GM18517 (cell line): ENCODE results near the gene PCDHB9.
"Not testable (repeated sequence)": the region's sequence is repeated elsewhere in the genome, so short reads cannot be mapped to it uniquely, and the experiment has no call there.

Experiments used
- ATAC-seq: cut with Tn5 transposase; IDR thresholded peaks from one replicate; pipeline ENCODE4 v1.9.1; 2021; ENCODE audit warnings: mild to moderate bottlenecking, moderate library complexity; ENCODE audit not compliant: unreplicated experiment

The PCDHB9 gene

GRCh38 chr5:141186897-141187512 is at the start of gene PCDHB9:
Gene PCDHB9, plus strand, starts transcription at chr5:141187161. Its CDS starts 158 bp downstream, at chr5:141187319.
- ATAC-seq: no peak

GRCh38 chr5:141137346-141137745 is 49.6 kb upstream of the PCDHB9 start:
- ATAC-seq: not testable (repeated sequence)

GRCh38 chr5:141149812-141150211 is 37.1 kb upstream of the PCDHB9 start, which contains the start of gene PCDHB6:
Gene PCDHB6, plus strand, starts transcription at chr5:141150057. Its CDS starts 201 bp downstream, at chr5:141150258.
- ATAC-seq: no peak

- no peak for ATAC-seq
Observed at GRCh38 chr5:141150224-141150992, 36.6 kb upstream of the PCDHB9 start.

- no peak for ATAC-seq
Observed at GRCh38 chr5:141150993-141151325, 36.0 kb upstream of the PCDHB9 start.

- ATAC-seq: not testable (repeated sequence)
Observed at GRCh38 chr5:141151632-141152031, 35.3 kb upstream of the PCDHB9 start.

GRCh38 chr5:141152096-141152495 is 34.9 kb upstream of the PCDHB9 start:
- not testable (repeated sequence) for ATAC-seq

- no peak for ATAC-seq
Observed at GRCh38 chr5:141155540-141156374, 31.2 kb upstream of the PCDHB9 start.

- not testable (repeated sequence) for ATAC-seq
Observed at GRCh38 chr5:141157356-141157755, 29.6 kb upstream of the PCDHB9 start.

GRCh38 chr5:141157901-141158300 is 29.1 kb upstream of the PCDHB9 start:
- not testable (repeated sequence) for ATAC-seq

- no peak for ATAC-seq
Observed at GRCh38 chr5:141172381-141173204, 14.4 kb upstream of the PCDHB9 start, which contains the start of gene PCDHB7. Gene PCDHB7, plus strand, starts transcription at chr5:141172644. Its CDS starts 192 bp downstream, at chr5:141172836.

- not testable (repeated sequence) for ATAC-seq
Observed at GRCh38 chr5:141174291-141175104, 12.5 kb upstream of the PCDHB9 start.

- ATAC-seq: no peak
Observed at GRCh38 chr5:141175933-141176332, 11.0 kb upstream of the PCDHB9 start.

GRCh38 chr5:141177577-141178191 is 9.3 kb upstream of the PCDHB9 start, which contains the start of gene PCDHB8:
Gene PCDHB8, plus strand, starts transcription at chr5:141177790. Its CDS starts 245 bp downstream, at chr5:141178035.
- not testable (repeated sequence) for ATAC-seq

GRCh38 chr5:141179371-141179770 is 7.6 kb upstream of the PCDHB9 start:
- not testable (repeated sequence) for ATAC-seq

GRCh38 chr5:141179876-141180275 is 7.1 kb upstream of the PCDHB9 start:
- not testable (repeated sequence) for ATAC-seq

- ATAC-seq: no peak
Observed at GRCh38 chr5:141180313-141180712, 6.6 kb upstream of the PCDHB9 start.

GRCh38 chr5:141182248-141182647 is 4.7 kb upstream of the PCDHB9 start, which contains the start of gene PCDHB16:
Gene PCDHB16, plus strand, starts transcription at chr5:141182387. Its CDS starts 173 bp downstream, at chr5:141182560.
- ATAC-seq: no peak
